LNCaP clone FGC (cell line): ENCODE results near the gene CHD2.
"Not testable (repeated sequence)": the region's sequence is repeated elsewhere in the genome, so short reads cannot be mapped to it uniquely, and the experiment has no call there.

ENCODE experiments used
- DNase-seq: peaks from one replicate; pipeline ENCODE4 v3.0.0-alpha.2; 2011; ENCODE audit warnings: low read depth
- H3K4me3 ChIP-seq: 2 replicates; pipeline ENCODE4 v1.5.1; 2011; ENCODE audit warnings: mild to moderate bottlenecking, low read depth, low read length, control low read depth
- CTCF ChIP-seq: IDR thresholded peaks from 2 replicates; pipeline ENCODE4 v1.5.1; 2012; ENCODE audit warnings: mild to moderate bottlenecking; ENCODE audit not compliant: control insufficient read depth, insufficient read depth; ENCODE audit errors: extremely low read depth

CHD2 gene

GRCh38 chr15:92910451-92910850, 10.3 kb downstream of the CHD2 start:
- TF ChIP-seq CTCF, result no peak
- no peak for DNase-seq
- H3K4me3 ChIP-seq, result no peak overlapping the region

GRCh38 chr15:92914103-92914499, 14.0 kb downstream of the CHD2 start:
- DNase-seq, result no peak
- no peak overlapping the region for H3K4me3 ChIP-seq
- no peak for TF ChIP-seq CTCF

DNA sequence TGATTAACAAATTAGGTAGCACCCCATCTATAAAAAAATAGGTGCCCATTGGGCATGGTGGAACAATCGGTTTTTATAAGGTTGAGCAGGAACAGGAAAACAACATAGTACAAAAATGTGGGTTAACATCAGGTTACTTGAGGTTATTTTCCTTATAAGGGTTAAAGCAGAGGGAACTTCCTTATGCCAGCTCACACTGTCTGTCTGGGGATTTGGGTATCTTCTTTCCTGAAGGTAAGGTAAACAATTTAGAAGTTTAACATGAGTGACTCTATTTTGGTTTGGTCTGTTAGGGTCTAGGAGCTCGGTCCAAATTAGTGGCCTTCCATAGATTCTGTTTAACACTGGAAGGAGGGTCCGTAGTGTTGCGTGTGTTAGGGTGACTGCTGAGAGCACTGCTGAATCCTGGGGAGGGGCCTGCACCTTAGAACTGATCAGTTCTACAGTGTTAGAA, 14.7 kb downstream of the CHD2 start:
- DNase-seq, result no peak
- H3K4me3 ChIP-seq, result no peak overlapping the region
- TF ChIP-seq CTCF, result no peak

DNA sequence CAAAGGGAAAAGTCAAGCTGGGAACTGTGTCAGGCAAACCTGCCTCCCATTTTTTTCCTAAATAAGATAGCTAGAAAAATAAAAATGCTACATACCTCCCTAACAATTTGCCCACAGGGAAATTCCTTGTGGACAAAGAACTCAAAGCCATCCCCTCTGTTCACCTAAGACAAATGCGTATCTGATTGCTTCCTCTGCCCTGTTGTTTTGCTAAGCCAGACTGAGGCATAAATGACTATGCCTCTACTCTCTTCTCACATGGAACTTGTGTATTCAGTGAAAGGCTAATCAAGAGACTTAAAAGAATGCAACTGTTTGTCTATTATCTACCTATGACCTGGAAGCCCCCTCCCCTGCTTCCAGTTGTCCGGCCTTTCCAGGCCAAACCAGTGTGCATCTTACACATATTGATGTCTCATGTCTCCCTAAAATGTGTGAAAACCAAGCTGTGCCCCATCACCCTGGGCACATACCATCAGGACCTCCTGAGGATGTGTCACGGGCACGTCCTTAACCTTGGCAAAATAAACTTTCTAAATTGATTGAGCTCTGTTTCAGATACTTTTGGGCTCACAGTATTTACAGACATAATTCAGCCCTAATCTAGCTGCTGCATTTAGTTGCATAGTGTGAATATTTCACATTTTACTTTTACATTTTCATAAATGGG, 15.8 kb downstream of the CHD2 start:
- DNase-seq, result no peak
- no peak for TF ChIP-seq CTCF
- H3K4me3 ChIP-seq, result no peak overlapping the region

DNA sequence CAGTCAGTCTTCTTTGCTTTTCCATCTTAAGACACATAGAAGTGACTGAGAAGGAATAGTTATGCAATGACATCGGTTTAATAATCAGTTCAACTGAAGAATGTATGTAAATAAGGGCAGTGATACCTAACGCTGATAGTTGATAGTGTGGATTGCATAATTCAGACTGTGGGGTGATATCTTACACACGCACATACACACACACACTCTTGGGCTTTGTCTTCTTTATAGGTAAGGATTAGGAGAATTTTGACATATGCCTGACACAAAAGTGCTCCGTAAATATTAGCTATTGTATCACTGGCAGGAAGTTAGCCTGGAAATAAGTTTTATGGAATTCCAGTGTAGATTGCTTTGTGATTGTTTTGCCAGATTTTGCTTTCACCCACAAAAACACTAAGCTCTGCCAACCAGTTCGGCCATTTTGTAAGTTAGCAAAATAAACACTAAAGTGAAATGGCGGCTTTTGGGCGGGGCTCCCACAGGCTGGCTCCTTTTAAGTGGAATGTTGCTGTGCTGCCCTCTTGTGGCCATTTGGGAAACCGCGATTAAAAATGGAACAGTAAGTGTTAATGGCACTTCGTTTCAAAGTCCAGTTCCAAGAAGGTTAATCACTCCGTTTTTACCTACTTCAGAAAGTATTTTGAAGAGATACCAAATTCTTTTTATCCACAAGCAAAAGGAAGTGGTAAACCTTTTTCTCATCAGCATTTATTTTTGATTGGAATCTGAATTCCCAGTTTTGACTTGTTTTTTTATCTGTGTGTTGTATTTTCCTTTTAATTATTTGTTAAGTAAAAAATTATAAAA, 17.7 kb downstream of the CHD2 start:
- peak overlapping the region; percentile 19 for H3K4me3 ChIP-seq
- DNase-seq, result peak; percentile 98
- TF ChIP-seq CTCF, result peak; percentile 90

DNA sequence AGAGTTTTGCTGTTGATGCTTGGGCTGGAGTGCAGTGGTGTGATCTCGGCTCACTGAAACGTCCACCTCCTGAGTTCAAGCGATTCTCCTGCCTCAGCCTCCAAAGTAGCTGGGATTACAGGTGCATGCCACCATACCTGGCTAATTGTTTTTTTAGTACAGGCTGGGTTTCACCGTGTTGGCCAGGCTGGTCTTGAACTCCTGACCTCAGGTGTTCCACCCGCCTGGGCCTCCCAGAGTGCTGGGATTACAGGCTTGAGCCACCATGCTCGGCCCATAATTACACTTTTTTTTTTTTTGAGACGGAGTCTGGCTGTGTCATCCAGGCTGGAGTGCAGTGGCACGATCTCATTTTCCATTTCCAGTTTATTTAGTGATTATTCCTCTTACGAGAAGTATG, 18.8 kb downstream of the CHD2 start:
- not testable (repeated sequence) for DNase-seq, H3K4me3 ChIP-seq

GRCh38 chr15:92920595-92921161, 20.6 kb downstream of the CHD2 start:
- H3K4me3 ChIP-seq, result no peak overlapping the region
- no peak for DNase-seq
- no peak for TF ChIP-seq CTCF
